GM12864 (cell line): ENCODE measurements around the gene CEP70.

ENCODE experiments used
- DNase-seq: peaks from one replicate; pipeline ENCODE4 v3.0.0-alpha.2; 2011; ENCODE audit warnings: low read depth
- H3K4me3 ChIP-seq: 2 replicates; pipeline ENCODE4 v1.5.1; 2011; ENCODE audit warnings: mild to moderate bottlenecking, low read depth, low read length, control low read depth
- TF ChIP-seq, protein P1 (sequence below): IDR thresholded peaks from 2 replicates; pipeline ENCODE4 v1.5.1; 2011; ENCODE audit warnings: low read depth, mild to moderate bottlenecking, moderate library complexity, low read length, control low read depth, inconsistent platforms; ENCODE audit errors: missing control alignments

CEP70 gene

DNA sequence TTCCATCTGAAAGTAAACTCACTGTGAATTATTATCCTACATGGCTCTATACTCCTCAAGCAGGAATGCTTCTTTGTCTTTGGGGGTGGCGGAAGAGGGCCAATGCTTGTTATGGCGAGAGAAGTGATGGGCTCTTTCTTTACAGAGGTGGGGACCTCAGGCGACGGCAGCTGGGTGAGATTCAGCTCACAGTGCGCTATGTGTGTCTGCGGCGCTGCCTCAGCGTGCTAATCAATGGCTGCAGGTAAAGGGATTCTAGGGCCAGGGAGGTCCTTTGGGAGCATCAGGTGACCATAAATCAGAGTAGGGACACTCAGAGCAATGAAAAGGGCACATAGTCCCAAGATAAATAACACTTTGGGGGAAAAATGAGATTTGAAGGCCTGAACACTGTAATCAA, 120.7 kb downstream of the CEP70 start:
- TF ChIP-seq, protein P1, sequence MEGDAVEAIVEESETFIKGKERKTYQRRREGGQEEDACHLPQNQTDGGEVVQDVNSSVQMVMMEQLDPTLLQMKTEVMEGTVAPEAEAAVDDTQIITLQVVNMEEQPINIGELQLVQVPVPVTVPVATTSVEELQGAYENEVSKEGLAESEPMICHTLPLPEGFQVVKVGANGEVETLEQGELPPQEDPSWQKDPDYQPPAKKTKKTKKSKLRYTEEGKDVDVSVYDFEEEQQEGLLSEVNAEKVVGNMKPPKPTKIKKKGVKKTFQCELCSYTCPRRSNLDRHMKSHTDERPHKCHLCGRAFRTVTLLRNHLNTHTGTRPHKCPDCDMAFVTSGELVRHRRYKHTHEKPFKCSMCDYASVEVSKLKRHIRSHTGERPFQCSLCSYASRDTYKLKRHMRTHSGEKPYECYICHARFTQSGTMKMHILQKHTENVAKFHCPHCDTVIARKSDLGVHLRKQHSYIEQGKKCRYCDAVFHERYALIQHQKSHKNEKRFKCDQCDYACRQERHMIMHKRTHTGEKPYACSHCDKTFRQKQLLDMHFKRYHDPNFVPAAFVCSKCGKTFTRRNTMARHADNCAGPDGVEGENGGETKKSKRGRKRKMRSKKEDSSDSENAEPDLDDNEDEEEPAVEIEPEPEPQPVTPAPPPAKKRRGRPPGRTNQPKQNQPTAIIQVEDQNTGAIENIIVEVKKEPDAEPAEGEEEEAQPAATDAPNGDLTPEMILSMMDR = no peak
- H3K4me3 ChIP-seq = no peak overlapping the region
- no peak for DNase-seq

DNA sequence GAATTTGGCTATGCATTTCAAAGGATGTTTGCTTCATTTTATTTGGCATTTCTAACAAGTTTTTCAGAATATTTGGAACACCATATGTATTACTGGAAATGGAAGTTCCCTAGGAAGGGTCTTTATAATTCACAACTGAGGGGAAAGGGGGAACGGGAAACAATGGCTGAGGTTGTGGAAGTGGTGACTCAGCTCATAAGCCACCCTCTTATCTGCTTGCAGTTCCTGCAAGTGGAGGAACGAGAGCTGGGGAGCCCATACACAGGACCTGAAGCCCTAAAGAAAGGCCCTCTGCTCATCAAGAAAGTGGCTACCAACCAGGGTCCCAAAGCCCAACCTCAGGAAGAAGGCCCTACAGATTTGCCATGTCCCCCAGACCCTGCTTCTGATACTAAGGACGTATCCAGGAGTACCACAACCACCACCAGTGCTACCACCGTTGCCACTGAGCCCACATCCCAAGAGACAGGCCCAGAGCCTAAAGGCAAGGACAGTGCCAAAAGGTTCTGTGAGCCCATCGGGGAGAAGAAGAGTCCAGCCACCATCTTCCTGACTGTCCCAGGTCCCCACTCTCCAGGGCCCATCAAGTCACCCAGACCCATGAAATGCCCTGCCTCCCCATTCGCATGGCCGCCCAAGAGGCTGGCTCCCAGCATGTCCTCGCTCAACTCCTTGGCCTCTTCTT, 121.8 kb downstream of the CEP70 start:
- TF ChIP-seq, protein P1 = no peak
- H3K4me3 ChIP-seq = no peak overlapping the region
- no peak for DNase-seq

DNA sequence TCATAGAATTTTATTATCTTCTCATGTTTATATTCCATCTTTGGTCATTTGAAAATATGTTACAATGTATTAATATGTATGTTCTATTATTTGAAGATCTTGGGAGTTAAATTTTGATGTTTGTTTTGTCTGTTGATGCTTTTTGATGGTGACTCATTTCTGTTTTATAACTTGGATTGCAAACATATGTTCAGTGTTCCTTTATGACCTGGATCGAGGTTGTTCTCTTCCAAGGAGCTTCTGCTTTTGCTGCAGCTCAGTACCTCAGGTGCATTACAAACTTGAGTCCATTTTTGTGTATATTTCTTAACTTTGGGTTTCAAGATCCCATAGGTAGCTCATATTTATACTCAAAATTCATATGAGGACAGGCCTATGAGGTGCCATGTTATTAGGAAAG, 122.6 kb downstream of the CEP70 start:
- no peak overlapping the region for H3K4me3 ChIP-seq
- TF ChIP-seq, protein P1 = no peak
- no peak for DNase-seq

DNA sequence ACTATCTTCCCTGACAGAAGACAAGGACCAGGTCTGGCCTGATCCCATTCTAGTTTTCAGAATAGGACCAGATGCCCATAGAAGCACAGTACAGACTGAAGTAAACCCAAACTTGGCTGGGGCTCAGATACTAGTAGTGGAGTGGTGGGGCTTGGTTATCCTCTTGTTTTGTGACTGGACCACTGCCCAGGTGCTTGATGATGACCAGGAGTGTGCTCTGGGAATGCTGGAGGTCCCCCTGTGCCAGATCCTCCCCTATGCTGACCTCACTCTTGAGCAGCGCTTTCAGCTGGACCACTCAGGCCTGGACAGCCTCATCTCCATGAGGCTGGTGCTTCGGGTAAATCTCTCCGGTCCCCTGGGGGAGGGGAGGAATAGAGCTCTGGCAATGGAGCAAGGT, 123.4 kb downstream of the CEP70 start:
- TF ChIP-seq, protein P1 = no peak
- no peak for DNase-seq
- no peak overlapping the region for H3K4me3 ChIP-seq

DNA sequence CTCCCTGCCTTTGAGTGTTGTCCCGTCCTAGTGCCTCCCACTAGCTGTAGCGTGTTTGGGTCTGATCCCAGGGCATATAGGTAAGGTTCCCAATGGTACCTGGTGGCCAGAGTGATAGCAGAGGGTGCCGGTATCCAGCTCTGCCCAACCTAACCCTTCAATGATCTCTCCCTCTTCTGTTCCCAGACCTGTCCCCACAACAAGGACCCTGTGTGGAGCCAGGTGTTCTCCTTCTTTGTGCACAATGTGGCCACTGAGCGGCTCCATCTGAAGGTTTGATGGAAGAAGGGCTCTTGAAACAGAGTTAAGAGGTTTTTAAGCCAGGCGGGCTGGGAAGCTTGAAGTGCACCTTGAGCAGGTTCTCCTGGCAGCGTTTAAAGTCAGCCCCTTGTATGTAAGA, 124.2 kb downstream of the CEP70 start:
- TF ChIP-seq, protein P1 = no peak
- no peak for DNase-seq

DNA sequence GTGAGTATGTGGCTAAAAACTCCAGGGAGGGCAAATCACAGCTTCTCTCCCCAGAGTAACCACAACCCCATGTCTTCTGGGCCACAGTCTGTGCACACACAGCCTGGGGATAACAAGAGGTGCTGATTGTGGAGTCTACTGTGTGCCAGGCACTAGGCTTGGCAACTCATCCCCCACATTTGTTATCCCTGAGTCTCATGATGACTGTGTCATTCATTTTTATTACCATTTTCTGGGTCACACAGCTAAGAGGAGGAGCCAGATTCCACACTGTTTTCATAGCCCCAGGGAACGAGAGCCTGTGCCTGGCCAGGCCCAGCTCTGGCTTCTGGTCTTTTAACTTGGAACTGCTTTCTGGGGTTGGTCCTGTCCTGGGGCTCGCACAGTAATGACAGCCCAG, 125.2 kb downstream of the CEP70 start:
- DNase-seq = no peak
- TF ChIP-seq, protein P1 = no peak
- H3K4me3 ChIP-seq = no peak overlapping the region

More for the DNA sequence above, 124.2 kb downstream of the CEP70 start:
- H3K4me3 ChIP-seq = no peak overlapping the region

DNA sequence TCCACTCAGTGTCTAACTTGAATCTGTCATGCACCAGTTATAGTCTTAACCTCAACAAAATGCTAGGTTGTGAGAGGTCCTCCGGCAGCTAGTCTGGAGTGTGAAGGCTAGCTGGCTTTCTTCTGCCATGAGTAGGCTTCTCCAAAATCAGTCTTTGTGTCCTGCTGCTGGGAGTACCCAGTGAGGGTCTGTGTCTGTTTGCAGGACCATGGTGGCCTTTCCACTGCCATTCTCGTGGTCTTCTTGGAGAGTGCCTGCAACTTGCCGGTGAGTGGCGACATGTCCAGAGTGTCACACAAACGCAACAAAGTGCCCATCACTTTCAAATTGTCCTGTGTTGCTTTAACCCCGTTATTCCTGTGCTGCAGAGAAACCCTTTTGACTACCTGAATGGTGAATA, 125.6 kb downstream of the CEP70 start:
- TF ChIP-seq, protein P1 = no peak
- DNase-seq = no peak
- no peak overlapping the region for H3K4me3 ChIP-seq
